Activated naive CD8-positive, alpha-beta T cell (primary cell): Measurements from ENCODE around the gene FCF1.
"Not testable (repeated sequence)": the region's sequence is repeated elsewhere in the genome, so short reads cannot be mapped to it uniquely, and the experiment has no call there.

Source experiments
- H3K27ac Mint-ChIP-seq: one replicate; pipeline ENCODE4 v1.8.0; 2021; ENCODE audit warnings: mixed read lengths
- H3K27me3 Mint-ChIP-seq: one replicate; pipeline ENCODE4 v1.8.0; 2021; ENCODE audit warnings: mixed read lengths
- H3K36me3 Mint-ChIP-seq: one replicate; pipeline ENCODE4 v1.8.0; 2021; ENCODE audit warnings: mixed read lengths
- H3K4me1 Mint-ChIP-seq: one replicate; pipeline ENCODE4 v1.8.0; 2021; ENCODE audit warnings: low read depth, mixed read lengths
- H3K4me3 Mint-ChIP-seq: one replicate; pipeline ENCODE4 v1.8.0; 2021; ENCODE audit warnings: mild to moderate bottlenecking, mixed read lengths
- H3K9me3 Mint-ChIP-seq: one replicate; pipeline ENCODE4 v1.8.0; 2021; ENCODE audit warnings: low read depth, mixed read lengths

Gene FCF1

GRCh38 chr14:74720526-74720925 is 7.6 kb downstream of the FCF1 start:
- Mint-ChIP-seq H3K27ac (no peak overlapping the region), H3K4me1 (peaks cover 8% of the 10 kb centered on the region), H3K36me3 (peaks cover 7% of the 10 kb centered on the region), H3K4me3 (no peak overlapping the region), H3K27me3 (no peaks in the 10 kb centered on the region), H3K9me3 (no peaks in the 10 kb centered on the region)

GRCh38 chr14:74723134-74723533 is 10.2 kb downstream of the FCF1 start:
- Mint-ChIP-seq H3K9me3 (no peaks in the 10 kb centered on the region), H3K27me3 (no peaks in the 10 kb centered on the region), H3K4me3 (no peak overlapping the region), H3K27ac (no peak overlapping the region), H3K36me3 (peaks cover 6% of the 10 kb centered on the region), H3K4me1 (peaks cover 1% of the 10 kb centered on the region)

GRCh38 chr14:74732387-74732786 is 19.4 kb downstream of the FCF1 start:
- Mint-ChIP-seq H3K4me3 (no peak overlapping the region), H3K36me3 (peaks cover 5% of the 10 kb centered on the region), H3K27ac (no peak overlapping the region), H3K27me3 (no peaks in the 10 kb centered on the region), H3K4me1 (peaks cover 2% of the 10 kb centered on the region), H3K9me3 (no peaks in the 10 kb centered on the region)

- Mint-ChIP-seq H3K4me1 (peaks cover 2% of the 10 kb centered on the region), H3K27ac (no peak overlapping the region), H3K36me3 (peaks cover 7% of the 10 kb centered on the region), H3K9me3 (no peaks in the 10 kb centered on the region), H3K4me3 (no peak overlapping the region), H3K27me3 (no peaks in the 10 kb centered on the region)
Observed at GRCh38 chr14:74733221-74733620, 20.3 kb downstream of the FCF1 start.

GRCh38 chr14:74735125-74735524 is 22.2 kb downstream of the FCF1 start:
- no peak overlapping the region for H3K27ac Mint-ChIP-seq
- H3K4me3 Mint-ChIP-seq, result no peak overlapping the region
- H3K36me3 Mint-ChIP-seq, result peaks cover 14% of the 10 kb centered on the region
- H3K9me3 Mint-ChIP-seq, result no peaks in the 10 kb centered on the region
- H3K4me1 Mint-ChIP-seq, result no peaks in the 10 kb centered on the region
- H3K27me3 Mint-ChIP-seq, result no peaks in the 10 kb centered on the region

- H3K27me3 Mint-ChIP-seq, result no peaks in the 10 kb centered on the region
- H3K27ac Mint-ChIP-seq, result no peak overlapping the region
- no peak overlapping the region for H3K4me3 Mint-ChIP-seq
- peaks cover 14% of the 10 kb centered on the region for H3K36me3 Mint-ChIP-seq
- no peaks in the 10 kb centered on the region for H3K4me1 Mint-ChIP-seq
- H3K9me3 Mint-ChIP-seq, result no peaks in the 10 kb centered on the region
Observed at GRCh38 chr14:74737753-74738325, 24.9 kb downstream of the FCF1 start.

GRCh38 chr14:74739293-74740030 is 26.5 kb downstream of the FCF1 start:
- Mint-ChIP-seq H3K9me3 (no peaks in the 10 kb centered on the region), H3K4me3 (no peak overlapping the region), H3K27ac (no peak overlapping the region), H3K36me3 (peaks cover 13% of the 10 kb centered on the region), H3K27me3 (no peaks in the 10 kb centered on the region), H3K4me1 (no peaks in the 10 kb centered on the region)

GRCh38 chr14:74747237-74747636 is 34.3 kb downstream of the FCF1 start:
- Mint-ChIP-seq H3K4me1 (no peaks in the 10 kb centered on the region), H3K27ac (no peak overlapping the region), H3K27me3 (no peaks in the 10 kb centered on the region), H3K4me3 (no peak overlapping the region), H3K36me3 (no peaks in the 10 kb centered on the region), H3K9me3 (peaks cover 4% of the 10 kb centered on the region)

- H3K4me1 Mint-ChIP-seq, result no peaks in the 10 kb centered on the region
- peaks cover 10% of the 10 kb centered on the region for H3K9me3 Mint-ChIP-seq
- no peak overlapping the region for H3K4me3 Mint-ChIP-seq
- peaks cover 7% of the 10 kb centered on the region for H3K36me3 Mint-ChIP-seq
- no peak overlapping the region for H3K27ac Mint-ChIP-seq
- no peaks in the 10 kb centered on the region for H3K27me3 Mint-ChIP-seq
Observed at GRCh38 chr14:74754157-74754556, 41.2 kb downstream of the FCF1 start.

GRCh38 chr14:74754899-74755298 is 42.0 kb downstream of the FCF1 start:
- Mint-ChIP-seq H3K36me3 (peaks cover 7% of the 10 kb centered on the region), H3K4me3 (no peak overlapping the region), H3K4me1 (no peaks in the 10 kb centered on the region), H3K27me3 (no peaks in the 10 kb centered on the region), H3K9me3 (peaks cover 10% of the 10 kb centered on the region), H3K27ac (no peak overlapping the region)

GRCh38 chr14:74756326-74756725 is 43.4 kb downstream of the FCF1 start:
- Mint-ChIP-seq H3K4me1 (no peaks in the 10 kb centered on the region), H3K27me3 (no peaks in the 10 kb centered on the region), H3K27ac (no peak overlapping the region), H3K36me3 (peaks cover 7% of the 10 kb centered on the region), H3K4me3 (no peak overlapping the region), H3K9me3 (peaks cover 10% of the 10 kb centered on the region)

- not testable (repeated sequence) for H3K27me3 Mint-ChIP-seq, H3K36me3 Mint-ChIP-seq, H3K9me3 Mint-ChIP-seq, H3K27ac Mint-ChIP-seq, H3K4me3 Mint-ChIP-seq
- H3K4me1 Mint-ChIP-seq, result peaks cover 11% of the 10 kb centered on the region
Observed at GRCh38 chr14:74758505-74758904, 45.6 kb downstream of the FCF1 start.

- Mint-ChIP-seq H3K9me3 (no peaks in the 10 kb centered on the region), H3K4me3 (peak within 1 kb of the TSS; percentile 94), H3K4me1 (peaks cover 49% of the 10 kb centered on the region), H3K27me3 (no peaks in the 10 kb centered on the region), H3K27ac (peak within 1 kb of the TSS; percentile 98), H3K36me3 (peaks cover 5% of the 10 kb centered on the region)
Observed at GRCh38 chr14:74762917-74763802, 50.2 kb downstream of the FCF1 start, which contains the start of gene YLPM1. Gene YLPM1 (plus strand): TSS chr14:74763316. CDS start chr14:74763490, 174 bp downstream.

GRCh38 chr14:74763803-74764531 is 51.0 kb downstream of the FCF1 start:
- H3K4me3 Mint-ChIP-seq, result peak overlapping the region; percentile 94
- no peaks in the 10 kb centered on the region for H3K27me3 Mint-ChIP-seq
- H3K36me3 Mint-ChIP-seq, result peaks cover 5% of the 10 kb centered on the region
- peak overlapping the region; percentile 95 for H3K27ac Mint-ChIP-seq
- peaks cover 55% of the 10 kb centered on the region for H3K4me1 Mint-ChIP-seq
- no peaks in the 10 kb centered on the region for H3K9me3 Mint-ChIP-seq
